ENCODE results near the gene IRAK3. TPM values are rescaled to one million over a fixed set of nuclear protein-coding genes. Genes with fewer than 3 reads are reported as not detected.
"Not testable (repeated sequence)": the region's sequence is repeated elsewhere in the genome, so short reads cannot be mapped to it uniquely, and the experiment has no call there.

Gene IRAK3
- total RNA-seq, 2 donors from 2014 or later: 1.5 to 2.4 TPM

DNA sequence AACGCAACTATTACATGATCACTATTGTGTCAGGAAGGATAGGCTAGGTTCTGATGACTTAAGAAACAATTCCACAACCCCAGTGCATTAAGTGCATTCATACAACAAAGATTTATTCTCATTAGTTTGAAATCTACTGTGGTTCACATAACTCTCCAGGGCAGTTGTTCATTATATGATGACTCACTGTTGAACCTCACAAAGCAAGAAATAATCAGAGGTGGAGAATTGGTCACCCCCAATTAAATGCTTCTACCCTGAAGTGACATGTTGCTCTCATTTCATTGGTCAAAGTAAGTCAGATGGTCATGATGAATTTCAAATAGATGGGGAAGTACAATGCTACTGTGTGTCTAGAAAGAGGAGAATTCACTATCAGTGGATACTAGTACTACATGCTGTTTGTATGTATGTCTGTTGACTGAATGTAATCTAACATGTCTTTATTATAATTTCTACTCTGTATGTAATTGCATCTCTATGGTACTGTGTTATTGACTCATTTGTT, 107.2 kb downstream of the IRAK3 start:
- DNase-seq (no peak), ATAC-seq (no peak)
- Mint-ChIP-seq H3K27ac (peak overlapping the region; percentile 27), H3K27me3 (no peaks in the 10 kb centered on the region), H3K36me3 (ENCODE audit: low read depth) (no peaks in the 10 kb centered on the region), H3K4me3 (no peak overlapping the region), H3K4me1 (peaks cover 41% of the 10 kb centered on the region)
- H3K9me3 ChIP-seq (ENCODE audit: control insufficient read depth, low read length, poor library complexity, severe bottlenecking): no peaks in the 10 kb centered on the region

DNA sequence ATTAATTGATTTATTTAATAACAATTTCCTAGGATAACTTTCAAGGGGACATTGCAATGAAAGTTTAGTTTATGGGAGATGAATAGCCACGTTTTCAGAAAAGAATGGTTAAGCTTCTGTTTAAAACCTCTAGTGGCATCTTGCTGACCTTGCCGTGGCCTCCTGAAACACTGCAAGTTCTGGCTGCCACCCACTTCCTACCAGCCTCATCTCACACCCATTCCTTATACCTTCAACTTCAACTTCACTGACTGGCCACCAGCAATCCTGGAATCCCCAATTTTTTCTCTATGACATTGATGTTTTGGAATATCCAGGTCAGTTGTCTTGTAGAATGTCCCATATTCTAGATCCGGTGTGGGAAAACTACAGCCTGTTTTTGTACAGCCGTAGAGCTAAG, 108.1 kb downstream of the IRAK3 start:
- H3K4me3 Mint-ChIP-seq: peak overlapping the region; percentile 25
- ATAC-seq: peak; percentile 45

DNA sequence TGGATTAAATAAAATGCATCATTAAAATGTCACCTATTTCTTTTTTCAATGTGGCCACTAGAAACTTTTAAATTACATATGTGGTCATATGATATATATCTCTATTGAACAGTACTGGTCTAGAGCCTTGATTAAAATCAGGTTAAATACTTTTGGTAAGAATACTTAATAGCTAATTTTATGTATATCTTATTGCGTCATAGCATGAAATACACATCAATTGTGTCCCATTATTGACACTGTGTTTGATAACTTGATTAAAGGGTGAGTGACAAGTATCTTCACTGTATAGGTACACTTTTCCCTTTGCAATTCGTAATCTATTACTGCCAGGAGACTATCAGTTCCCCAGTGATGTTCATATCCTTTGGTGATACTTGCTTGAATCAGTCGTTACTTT, 108.9 kb downstream of the IRAK3 start:
- H3K4me1 Mint-ChIP-seq: peaks cover 43% of the 10 kb centered on the region
- no peaks in the 10 kb centered on the region for H3K27me3 Mint-ChIP-seq

More for the DNA sequence above, 108.1 kb downstream of the IRAK3 start:
- no peak for DNase-seq
- Mint-ChIP-seq H3K36me3 (ENCODE audit: low read depth) (no peaks in the 10 kb centered on the region), H3K27me3 (no peaks in the 10 kb centered on the region), H3K4me1 (peaks cover 40% of the 10 kb centered on the region), H3K27ac (peak overlapping the region; percentile 27)
- H3K9me3 ChIP-seq (ENCODE audit: control insufficient read depth, low read length, poor library complexity, severe bottlenecking): no peaks in the 10 kb centered on the region

DNA sequence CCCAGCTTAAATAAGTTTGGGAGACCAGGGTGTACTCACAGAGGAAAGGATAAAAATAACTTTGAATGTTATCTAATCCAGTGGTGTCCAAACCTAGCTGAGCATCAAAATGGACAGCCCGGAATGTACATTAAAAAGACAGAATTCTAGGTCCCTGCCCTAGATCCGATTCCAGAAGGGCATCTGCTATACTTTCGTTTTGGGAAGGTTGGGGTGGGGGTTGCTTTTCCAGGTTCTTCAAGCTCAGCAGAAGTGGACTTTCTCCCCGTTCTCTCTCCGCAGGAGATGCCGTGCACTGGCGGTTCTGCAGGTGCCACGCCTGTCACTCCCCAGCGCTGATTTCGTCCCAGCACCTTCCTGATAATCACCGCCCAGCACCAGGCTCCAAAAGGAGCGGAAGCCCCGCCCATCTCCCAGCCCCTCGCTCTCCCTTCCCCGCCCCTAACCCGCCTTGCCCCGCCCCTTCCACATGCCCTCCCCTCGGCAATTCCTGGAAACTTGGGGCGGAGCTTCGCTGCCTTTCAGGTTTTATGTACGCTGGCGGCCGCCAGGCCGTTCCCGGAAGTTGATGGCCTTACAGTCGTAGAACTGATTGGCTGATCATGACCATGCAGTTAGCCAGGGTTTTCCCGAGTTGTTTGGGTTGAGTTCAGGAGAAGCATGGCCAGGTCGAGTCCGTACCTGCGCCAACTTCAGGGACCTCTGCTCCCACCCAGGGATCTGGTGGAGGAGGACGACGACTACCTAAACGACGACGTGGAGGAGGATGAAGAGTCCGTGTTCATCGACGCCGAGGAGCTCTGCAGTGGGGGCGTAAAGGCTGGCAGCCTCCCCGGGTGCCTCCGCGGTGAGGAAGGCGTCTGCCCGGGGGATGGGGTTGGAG, 113.2 kb downstream of the IRAK3 start, which contains the start of gene HELB:
Gene HELB (plus strand): TSS at position 550 of the 883 bp plus-strand sequence. CDS start 111 bp downstream, at position 661.
- H3K4me1 Mint-ChIP-seq: peaks cover 44% of the 10 kb centered on the region
- DNase-seq (peak; percentile 83 to 96 (median 95)), ATAC-seq (peak; percentile 87)
- peaks cover 17% of the 10 kb centered on the region for H3K36me3 Mint-ChIP-seq (ENCODE audit: low read depth)
- peak within 1 kb of the TSS; percentile 99 for H3K27ac Mint-ChIP-seq
- peak within 1 kb of the TSS; percentile 99 for H3K4me3 Mint-ChIP-seq
- H3K9me3 ChIP-seq (ENCODE audit: control insufficient read depth, low read length, poor library complexity, severe bottlenecking): no peaks in the 10 kb centered on the region
- H3K27me3 Mint-ChIP-seq: no peaks in the 10 kb centered on the region

More for the DNA sequence above, 108.9 kb downstream of the IRAK3 start:
- H3K4me3 Mint-ChIP-seq: no peak overlapping the region
- peaks cover 2% of the 10 kb centered on the region for H3K36me3 Mint-ChIP-seq (ENCODE audit: low read depth)
- no peak for ATAC-seq
- no peak overlapping the region for H3K27ac Mint-ChIP-seq
- H3K9me3 ChIP-seq (ENCODE audit: control insufficient read depth, low read length, poor library complexity, severe bottlenecking): no peaks in the 10 kb centered on the region
- no peak for DNase-seq

DNA sequence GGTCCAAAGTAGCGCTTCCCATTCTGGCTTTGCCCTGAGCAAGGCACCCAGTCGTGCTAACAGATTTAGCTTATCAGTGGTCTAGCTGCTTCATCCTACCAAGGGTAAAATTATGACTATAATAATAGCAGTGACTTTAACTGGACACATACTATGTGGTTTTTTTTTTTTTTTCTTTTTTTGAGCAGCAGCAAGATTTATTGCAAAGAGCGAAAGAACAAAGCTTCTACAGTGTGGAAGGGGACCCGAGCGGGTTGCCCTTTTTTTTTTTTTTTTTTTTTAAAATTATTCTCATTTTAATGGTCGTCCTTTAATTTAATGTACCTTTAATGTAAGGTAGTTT, 113.8 kb downstream of the IRAK3 start:
- no peaks in the 10 kb centered on the region for H3K27me3 Mint-ChIP-seq
- DNase-seq (no peak), ATAC-seq (no peak)
- peak overlapping the region; percentile 99 for H3K4me3 Mint-ChIP-seq
- peaks cover 44% of the 10 kb centered on the region for H3K4me1 Mint-ChIP-seq
- no peaks in the 10 kb centered on the region for H3K9me3 ChIP-seq (ENCODE audit: control insufficient read depth, low read length, poor library complexity, severe bottlenecking)
- peak overlapping the region; percentile 99 for H3K27ac Mint-ChIP-seq
- H3K36me3 Mint-ChIP-seq (ENCODE audit: low read depth): peaks cover 19% of the 10 kb centered on the region

GRCh38 chr12:66303316-66303804, 114.3 kb downstream of the IRAK3 start:
- Mint-ChIP-seq H3K27ac (peak overlapping the region; percentile 99), H3K36me3 (ENCODE audit: low read depth) (peaks cover 21% of the 10 kb centered on the region), H3K4me3 (peak overlapping the region; percentile 99), H3K4me1 (peaks cover 46% of the 10 kb centered on the region)
- peak; percentile 63 for ATAC-seq
- DNase-seq; H3K27me3 Mint-ChIP-seq; H3K9me3 ChIP-seq (ENCODE audit: control insufficient read depth, low read length, poor library complexity, severe bottlenecking): not testable (repeated sequence)

Other genes starting within 250 kb of the IRAK3 start
- 10 to 100 TPM; 20.7 to 24.0 TPM for gene LLPH, start 58.5 kb upstream of the IRAK3 start, total RNA-seq
- gene TMBIM4, start 19.2 kb upstream of the IRAK3 start, total RNA-seq: 10 to 100 TPM; 44.4 to 47.5 TPM
- gene HELB, start 113.3 kb downstream of the IRAK3 start, total RNA-seq: 10 to 100 TPM; 51.8 to 72.1 TPM